Esophagus muscularis mucosa (tissue), 4 donors: ENCODE results near the gene CERKL. TPM values are rescaled to one million over a fixed set of nuclear protein-coding genes. Genes with fewer than 3 reads are reported as not detected.
"Not testable (repeated sequence)": the region's sequence is repeated elsewhere in the genome, so short reads cannot be mapped to it uniquely, and the experiment has no call there.

Source experiments
- DNase-seq: peaks from one replicate; pipeline ENCODE4 v3.0.0-alpha.2; 2017; ENCODE audit errors: extremely low spot score
- H3K27ac ChIP-seq, 4 donors: fragments of 200-600 bp; sonication (generic); replicated peaks in 1 of 4; 1 replicate in 3 of 4; 2 replicates in 1 of 4; pipeline ENCODE4 v1.5.1; 2016 to 2019; ENCODE audit warnings: mild to moderate bottlenecking in 1 of 4
- H3K27me3 ChIP-seq, 4 donors: fragments of 200-600 bp; sonication (generic); one replicate each; pipeline versions ENCODE4 v1.5.1 to v1.6.0; 2016 to 2019
- H3K36me3 ChIP-seq, 4 donors: fragments of 200-600 bp; sonication (generic); one replicate each; pipeline ENCODE4 v1.5.1; 2016 to 2019
- H3K4me1 ChIP-seq, 4 donors: fragments of 200-600 bp; sonication (generic); one replicate each; pipeline ENCODE4 v1.5.1; 2016 to 2019
- H3K4me3 ChIP-seq, 4 donors: fragments of 200-600 bp; sonication (generic); 1 replicate in 2 of 4; 2 replicates in 2 of 4; pipeline ENCODE4 v1.5.1; 2016 to 2019; ENCODE audit warnings: mild to moderate bottlenecking in 4 of 4, moderate library complexity in 1 of 4
- H3K9me3 ChIP-seq, 4 donors: fragments of 200-600 bp; sonication (generic); 1 replicate in 3 of 4; 2 replicates in 1 of 4; pipeline ENCODE4 v1.5.1; 2016 to 2019
- EP300 ChIP-seq: sonication (generic); formaldehyde crosslinking; IDR thresholded peaks from one replicate; pipeline ENCODE4 v1.6.1; 2017; ENCODE audit warnings: antibody characterized with exemption
- POLR2A ChIP-seq: fragments of 450-650 bp; IDR thresholded peaks from one replicate; pipeline ENCODE4 v1.6.1; 2017; ENCODE audit warnings: antibody characterized with exemption, moderate library complexity, mild to moderate bottlenecking, low read depth
- POLR2AphosphoS5 ChIP-seq, 2 donors: sonication (generic); formaldehyde crosslinking; IDR thresholded peaks; one replicate each; pipeline ENCODE4 v1.6.1; 2017; ENCODE audit warnings: antibody characterized with exemption in 2 of 2
- WGBS: methylation state at CpG from one replicate; pipeline ENCODE4 v1.1.5; 2018; 5-methylcytosine and 5-hydroxymethylcytosine counted together
- intact Hi-C: fragments of 100-400 bp; cut with DNase I; formaldehyde crosslinking; loops from one replicate; pipeline ENCODE4 v1.15.1; 2023
- total RNA-seq, 4 donors: library from RNA; depleted of rRNA; stranded (reverse); fragments of >200 nt; gene quantifications; one replicate each; pipeline versions ENCODE4 v1.1.0 to v1.2.1, GENCODE V29; 2016
- TF ChIP-seq, protein P1 (sequence below), 3 experiments: fragments of 200-600 bp in 2 of 3; fragments of 450-650 bp in 1 of 3; sonication (generic) in 2 of 3; IDR thresholded peaks; one replicate each; pipeline ENCODE4 v1.5.1; 2017 to 2019; ENCODE audit warnings: antibody characterized with exemption in 3 of 3, mild to moderate bottlenecking in 2 of 3, moderate library complexity in 1 of 3

The CERKL gene
- total RNA-seq, result under 1 TPM in 2 of 4 donors, not detected in 2; 0.17 to 0.19 TPM

DNA sequence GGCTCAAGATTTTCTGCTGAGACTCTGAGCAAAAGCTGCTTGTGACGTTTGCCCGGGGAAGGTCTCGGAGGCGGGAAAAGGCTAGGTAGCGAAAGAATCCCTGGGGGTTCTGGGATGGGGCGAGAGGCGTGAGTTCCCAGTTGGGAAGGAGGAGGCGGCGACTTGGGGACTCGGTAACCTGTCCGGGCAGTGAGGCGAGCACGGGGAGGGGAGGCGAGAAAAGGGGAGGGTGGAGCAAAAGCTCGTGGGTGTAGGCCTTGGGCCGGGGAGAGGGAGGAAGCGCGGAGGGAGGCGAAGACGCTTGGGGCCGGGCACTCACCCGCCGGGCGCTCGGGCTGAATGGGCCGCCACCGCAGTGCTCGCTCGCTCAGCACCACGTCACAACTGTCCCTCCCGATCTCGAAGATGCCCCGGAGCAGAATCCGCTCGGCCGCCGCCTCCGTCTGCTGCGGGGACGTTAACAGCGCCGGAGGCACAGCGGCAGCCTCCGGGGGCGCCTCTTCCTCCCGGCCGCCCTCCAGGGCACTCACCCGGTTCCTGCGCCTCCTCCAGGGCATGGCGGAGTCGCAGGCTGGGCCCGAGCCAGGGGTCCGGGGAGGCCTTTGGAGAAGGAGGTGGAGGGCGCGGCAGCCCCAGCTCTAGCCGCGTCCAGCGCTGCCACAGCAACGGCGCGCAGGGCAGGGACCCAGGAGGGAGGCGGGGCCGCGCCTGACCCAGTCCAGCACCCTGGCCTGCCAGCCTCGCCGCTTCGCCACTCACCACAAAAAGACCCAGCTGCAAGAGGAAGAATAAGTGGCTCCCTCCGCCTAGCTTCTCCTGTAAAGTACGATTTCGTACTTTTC is at the start of gene CERKL:
CERKL (minus strand) TSS at position 656 of the 842 bp plus-strand sequence; CDS start at position 557, 99 bp downstream.
- H3K4me3 ChIP-seq, result peak within 1 kb of the TSS; percentile 57 to 69 (median 61)
- DNase-seq, result no peak
- WGBS, result 4% methylated on average over 36 of the region's 70 CpGs
- H3K9me3 ChIP-seq, result no peaks in the 10 kb centered on the region
- no peaks in the 10 kb centered on the region for H3K36me3 ChIP-seq
- no peak within 1 kb of the TSS for H3K27ac ChIP-seq
- H3K4me1 ChIP-seq, result peaks cover 6 to 15% (median 14%) of the 10 kb centered on the region in 4 donors
- peaks cover 0 to 39% (median 0%) of the 10 kb centered on the region in 4 donors for H3K27me3 ChIP-seq
- TF ChIP-seq, protein P1, sequence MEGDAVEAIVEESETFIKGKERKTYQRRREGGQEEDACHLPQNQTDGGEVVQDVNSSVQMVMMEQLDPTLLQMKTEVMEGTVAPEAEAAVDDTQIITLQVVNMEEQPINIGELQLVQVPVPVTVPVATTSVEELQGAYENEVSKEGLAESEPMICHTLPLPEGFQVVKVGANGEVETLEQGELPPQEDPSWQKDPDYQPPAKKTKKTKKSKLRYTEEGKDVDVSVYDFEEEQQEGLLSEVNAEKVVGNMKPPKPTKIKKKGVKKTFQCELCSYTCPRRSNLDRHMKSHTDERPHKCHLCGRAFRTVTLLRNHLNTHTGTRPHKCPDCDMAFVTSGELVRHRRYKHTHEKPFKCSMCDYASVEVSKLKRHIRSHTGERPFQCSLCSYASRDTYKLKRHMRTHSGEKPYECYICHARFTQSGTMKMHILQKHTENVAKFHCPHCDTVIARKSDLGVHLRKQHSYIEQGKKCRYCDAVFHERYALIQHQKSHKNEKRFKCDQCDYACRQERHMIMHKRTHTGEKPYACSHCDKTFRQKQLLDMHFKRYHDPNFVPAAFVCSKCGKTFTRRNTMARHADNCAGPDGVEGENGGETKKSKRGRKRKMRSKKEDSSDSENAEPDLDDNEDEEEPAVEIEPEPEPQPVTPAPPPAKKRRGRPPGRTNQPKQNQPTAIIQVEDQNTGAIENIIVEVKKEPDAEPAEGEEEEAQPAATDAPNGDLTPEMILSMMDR (IDR thresholded peaks at IDR 0.05), result no peak
- TF ChIP-seq EP300 (no peak), POLR2AphosphoS5 (IDR thresholded peaks at IDR 0.05) (no peak), POLR2A (no peak)
- intact Hi-C loops, result no loop called here

- H3K4me3 ChIP-seq, intact Hi-C loops, H3K9me3 ChIP-seq, DNase-seq, H3K4me1 ChIP-seq, H3K36me3 ChIP-seq, H3K27ac ChIP-seq, H3K27me3 ChIP-seq: not testable (repeated sequence)
- WGBS, result 90% methylated on average over 3 of the region's 3 CpGs
Measured at GRCh38 chr2:181702519-181702918, 45.6 kb upstream of the CERKL start.

DNA sequence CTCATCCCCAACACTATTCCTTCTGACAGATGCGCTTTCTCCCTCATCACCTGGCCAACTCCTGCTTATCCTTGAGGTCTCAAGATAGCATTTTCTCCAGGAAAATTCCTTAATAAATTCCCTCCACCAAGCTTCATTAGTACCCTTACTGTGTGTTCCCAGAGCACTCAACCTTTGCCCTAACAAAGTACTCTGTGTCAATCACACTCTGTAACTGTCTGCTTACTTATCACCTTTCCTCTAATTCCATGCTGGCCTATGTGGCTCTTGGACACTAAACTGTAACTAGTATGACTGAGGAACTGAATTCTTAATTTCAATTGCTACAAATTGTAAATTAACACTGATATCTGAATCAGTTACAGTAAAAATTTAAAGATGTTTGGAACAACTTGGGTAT is 41.3 kb upstream of the CERKL start:
- TF ChIP-seq POLR2A (no peak), POLR2AphosphoS5 (IDR thresholded peaks at IDR 0.05) (no peak), EP300 (no peak)
- TF ChIP-seq, protein P1 (IDR thresholded peaks at IDR 0.05), result no peak
- 89% methylated on average over 1 of the region's 1 CpG for WGBS
- no peak for DNase-seq
- no peaks in the 10 kb centered on the region for H3K27me3 ChIP-seq
- H3K4me1 ChIP-seq, result no peaks in the 10 kb centered on the region
- no peaks in the 10 kb centered on the region for H3K36me3 ChIP-seq
- intact Hi-C loops, result no loop called here
- no peaks in the 10 kb centered on the region for H3K9me3 ChIP-seq
- no peak overlapping the region for H3K4me3 ChIP-seq
- no peak overlapping the region for H3K27ac ChIP-seq

DNA sequence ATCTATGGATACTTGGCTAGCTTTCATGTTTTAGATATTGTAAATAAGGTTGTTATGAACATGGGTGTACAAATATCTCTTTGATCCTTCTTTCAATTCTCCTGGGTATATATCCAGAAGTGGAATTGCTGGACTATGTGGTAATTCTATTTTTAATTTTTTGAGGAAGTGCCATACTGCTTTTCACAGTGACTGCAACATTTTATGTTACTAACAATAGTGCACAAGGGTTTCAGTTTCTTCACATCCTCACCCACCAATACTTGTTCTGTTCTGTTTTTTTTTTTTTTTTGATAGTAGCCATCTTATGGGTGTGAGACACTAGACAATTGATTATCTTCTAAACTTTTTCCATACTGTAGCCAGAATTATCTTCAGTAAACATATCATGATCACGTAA is 40.7 kb upstream of the CERKL start:
- no peak overlapping the region for H3K4me3 ChIP-seq
- H3K9me3 ChIP-seq, result no peaks in the 10 kb centered on the region
- DNase-seq, result no peak
- H3K4me1 ChIP-seq, result no peaks in the 10 kb centered on the region
- H3K36me3 ChIP-seq, result no peaks in the 10 kb centered on the region
- no peaks in the 10 kb centered on the region for H3K27me3 ChIP-seq
- no peak for TF ChIP-seq POLR2A
- TF ChIP-seq, protein P1 (IDR thresholded peaks at IDR 0.05), result no peak
- no peak for TF ChIP-seq POLR2AphosphoS5 (IDR thresholded peaks at IDR 0.05)
- no peak for TF ChIP-seq EP300
- intact Hi-C loops, result no loop called here
- 86% methylated on average over 1 of the region's 1 CpG for WGBS
- H3K27ac ChIP-seq, result no peak overlapping the region

DNA sequence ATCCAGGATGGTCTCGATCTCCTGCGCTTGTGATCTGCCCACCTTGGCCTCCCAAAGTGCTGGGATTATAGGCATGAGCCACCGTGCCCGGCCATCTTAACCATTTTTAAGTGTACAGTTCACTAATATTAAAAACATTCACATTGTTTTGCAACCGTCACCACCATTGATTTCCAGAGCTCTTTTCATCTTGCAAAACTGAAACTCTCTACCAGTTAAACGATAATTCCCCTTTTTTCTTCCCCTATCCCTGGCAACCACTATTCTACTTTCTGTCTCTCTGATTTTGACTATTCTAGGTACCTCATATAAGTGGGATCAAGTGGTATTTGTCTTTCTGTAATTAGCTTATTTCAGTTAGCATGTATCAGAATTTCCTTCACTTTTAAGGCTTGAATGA is 40.2 kb upstream of the CERKL start:
- H3K36me3 ChIP-seq, result no peaks in the 10 kb centered on the region
- H3K4me3 ChIP-seq, result no peak overlapping the region
- WGBS, result 92% methylated on average over 6 of the region's 6 CpGs
- no peak for DNase-seq
- TF ChIP-seq POLR2AphosphoS5 (IDR thresholded peaks at IDR 0.05) (no peak), EP300 (no peak), POLR2A (no peak)
- TF ChIP-seq, protein P1 (IDR thresholded peaks at IDR 0.05), result no peak
- H3K9me3 ChIP-seq, result no peaks in the 10 kb centered on the region
- intact Hi-C loops, result no loop called here
- H3K27me3 ChIP-seq, result no peaks in the 10 kb centered on the region
- no peaks in the 10 kb centered on the region for H3K4me1 ChIP-seq
- H3K27ac ChIP-seq, result no peak overlapping the region
